GM19468 (cell line): ENCODE data around the gene CUL2.
"Not testable (repeated sequence)": the region's sequence is repeated elsewhere in the genome, so short reads cannot be mapped to it uniquely, and the experiment has no call there.

Source experiments
- ATAC-seq: cut with Tn5 transposase; IDR thresholded peaks from one replicate; pipeline ENCODE4 v1.9.1; 2021; ENCODE audit warnings: mild to moderate bottlenecking, moderate library complexity, moderate number of reproducible peaks; ENCODE audit not compliant: unreplicated experiment; ENCODE audit errors: extremely low read depth

CUL2 gene

DNA sequence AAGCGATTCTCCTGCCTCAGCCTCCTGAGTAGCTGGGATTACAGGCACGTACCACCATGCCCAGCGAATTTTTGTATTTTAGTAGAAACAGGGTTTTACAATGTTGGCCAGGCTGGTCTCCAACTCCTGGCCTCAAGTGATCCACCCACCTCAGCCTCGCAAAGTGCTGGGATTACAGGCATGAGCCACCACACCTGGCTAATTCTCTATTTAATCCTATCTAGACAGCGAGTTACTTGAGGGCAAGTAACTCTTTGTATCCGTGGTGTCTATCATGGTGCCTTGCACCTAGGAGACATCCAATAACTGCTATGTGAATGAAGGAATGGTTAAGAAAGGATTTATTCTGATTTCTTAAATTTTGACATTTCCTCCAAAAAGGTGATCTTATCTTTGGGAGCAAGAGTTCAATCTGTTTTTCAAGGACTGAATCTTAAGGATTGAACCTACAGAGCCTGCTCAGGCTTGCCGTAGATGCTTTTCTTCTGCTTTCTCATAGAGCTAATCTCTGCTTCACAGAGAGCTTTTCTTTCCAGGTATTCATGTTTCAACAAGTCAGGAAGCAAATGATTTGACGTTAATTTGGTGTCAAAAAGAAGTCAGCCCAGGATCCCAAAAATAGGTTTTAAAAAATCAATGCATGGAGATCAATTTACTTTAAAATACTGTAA is 101.6 kb downstream of the CUL2 start:
- ATAC-seq, result no peak

DNA sequence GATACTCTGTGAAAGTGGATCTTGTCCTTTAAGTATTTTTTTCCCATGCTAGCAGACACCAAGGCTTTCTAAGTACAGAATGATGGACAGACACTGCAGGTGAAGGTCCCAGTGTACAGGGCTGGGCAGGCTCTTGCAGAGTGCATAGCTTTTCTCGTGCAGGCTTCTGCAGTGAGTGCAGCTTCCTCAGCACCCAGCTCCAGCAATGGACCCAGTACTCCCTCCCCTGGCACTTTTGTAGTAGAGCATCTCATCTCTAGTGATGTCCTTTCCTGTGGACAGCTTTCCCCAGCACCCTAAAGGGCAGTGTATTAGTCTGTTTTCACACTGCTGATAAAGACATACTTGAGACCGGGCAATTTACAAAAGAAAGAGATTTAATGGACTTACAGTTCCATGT is 104.3 kb downstream of the CUL2 start:
- ATAC-seq, result no peak

DNA sequence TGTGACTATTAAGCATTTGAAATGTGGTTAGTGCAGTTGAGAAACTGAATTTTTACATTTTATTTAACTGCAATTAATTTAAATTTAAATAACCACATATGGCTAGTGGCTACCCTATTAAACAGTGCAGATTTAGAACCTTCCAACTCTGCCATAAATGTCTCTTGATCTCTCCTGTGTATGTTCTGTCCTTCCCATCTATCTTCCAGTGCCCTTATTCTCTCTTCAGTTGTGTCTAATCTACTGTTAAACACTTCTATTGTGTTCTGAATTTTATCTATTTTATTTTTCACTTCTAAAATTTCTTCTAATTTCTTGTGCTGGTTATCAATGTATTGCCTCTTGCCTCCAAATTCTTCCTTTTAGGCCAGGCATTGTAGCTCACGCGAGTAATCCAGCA is 105.0 kb downstream of the CUL2 start:
- no peak for ATAC-seq

DNA sequence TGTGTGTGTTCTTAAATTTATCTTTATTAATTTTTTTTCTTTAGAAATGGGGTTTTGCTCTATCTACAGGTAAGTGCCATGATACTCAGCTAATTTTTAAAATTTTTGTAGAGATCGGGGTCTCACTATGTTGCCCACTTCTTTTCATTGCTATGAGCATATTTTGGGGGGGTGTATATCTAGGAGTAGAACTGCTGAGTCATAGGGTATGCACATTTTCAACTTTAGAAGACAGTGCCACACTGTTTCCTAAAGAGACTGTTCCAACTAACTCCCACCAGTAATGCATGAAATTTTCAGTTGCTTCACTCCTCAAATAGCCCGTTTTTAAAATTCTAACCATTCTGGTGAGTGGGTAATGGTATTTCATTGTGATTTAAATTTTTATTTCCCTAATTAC is 108.3 kb downstream of the CUL2 start:
- ATAC-seq, result no peak

DNA sequence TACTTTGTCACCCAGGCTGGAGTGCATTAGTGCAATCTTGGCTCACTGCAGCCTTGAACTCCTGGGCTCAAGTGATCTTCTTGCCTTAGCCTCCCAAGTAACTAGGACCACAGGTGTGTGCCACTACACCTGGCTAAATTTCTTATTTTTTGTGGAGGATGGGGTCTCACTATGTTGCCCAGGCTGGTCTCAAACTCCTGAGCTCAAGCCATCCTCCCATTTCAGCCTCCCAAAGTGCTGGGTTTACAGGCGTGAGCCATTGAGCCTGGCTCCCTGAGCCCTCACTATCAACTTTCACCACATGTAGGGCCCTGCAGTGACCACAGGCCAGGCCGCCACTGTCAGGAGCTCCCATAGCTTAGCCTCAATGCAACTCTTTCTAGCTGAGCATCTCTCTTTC is 110.2 kb downstream of the CUL2 start:
- ATAC-seq, result no peak

DNA sequence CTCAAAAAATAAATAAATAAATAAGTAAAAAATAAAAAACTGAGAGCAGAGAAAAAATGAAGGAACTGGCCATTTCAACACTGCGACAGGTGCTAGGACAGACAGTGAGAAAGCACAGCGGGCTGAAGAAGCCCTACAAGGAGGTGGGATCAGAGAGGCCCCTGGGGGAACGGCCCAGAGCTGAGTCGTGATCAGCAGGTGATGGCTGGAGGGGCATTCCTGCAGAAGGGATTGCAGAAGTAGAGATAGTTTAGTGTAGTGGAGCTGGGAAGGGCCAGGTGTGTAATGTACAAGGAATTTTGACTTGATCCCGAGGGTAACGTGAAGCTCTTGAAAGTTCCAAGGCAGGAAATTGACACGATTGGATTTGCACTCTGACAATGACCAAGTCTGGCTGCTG is 112.1 kb downstream of the CUL2 start:
- no peak for ATAC-seq

DNA sequence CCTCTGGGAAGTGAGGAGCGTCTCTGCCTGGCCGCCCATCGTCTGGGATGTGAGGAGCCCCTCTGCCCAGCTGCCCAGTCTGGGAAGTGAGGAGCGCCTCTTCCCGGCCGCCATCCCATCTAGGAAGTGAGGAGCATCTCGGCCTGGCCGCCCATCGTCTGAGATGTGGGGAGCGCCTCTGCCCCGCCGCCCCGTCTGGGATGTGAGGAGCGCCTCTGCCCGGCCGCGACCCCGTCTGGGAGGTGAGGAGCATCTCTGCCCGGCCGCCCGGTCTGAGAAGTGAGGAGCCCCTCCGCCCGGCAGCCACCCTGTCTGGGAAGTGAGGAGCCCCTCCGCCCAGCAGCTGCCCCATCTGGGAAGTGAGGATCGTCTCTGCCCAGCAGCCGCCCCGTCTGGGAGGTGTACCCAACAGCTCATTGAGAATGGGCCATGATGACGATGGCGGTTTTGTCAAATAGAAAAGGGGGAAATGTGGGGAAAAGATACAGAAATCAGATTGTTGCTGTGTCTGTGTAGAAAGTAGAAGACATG is 113.7 kb downstream of the CUL2 start:
- not testable (repeated sequence) for ATAC-seq

DNA sequence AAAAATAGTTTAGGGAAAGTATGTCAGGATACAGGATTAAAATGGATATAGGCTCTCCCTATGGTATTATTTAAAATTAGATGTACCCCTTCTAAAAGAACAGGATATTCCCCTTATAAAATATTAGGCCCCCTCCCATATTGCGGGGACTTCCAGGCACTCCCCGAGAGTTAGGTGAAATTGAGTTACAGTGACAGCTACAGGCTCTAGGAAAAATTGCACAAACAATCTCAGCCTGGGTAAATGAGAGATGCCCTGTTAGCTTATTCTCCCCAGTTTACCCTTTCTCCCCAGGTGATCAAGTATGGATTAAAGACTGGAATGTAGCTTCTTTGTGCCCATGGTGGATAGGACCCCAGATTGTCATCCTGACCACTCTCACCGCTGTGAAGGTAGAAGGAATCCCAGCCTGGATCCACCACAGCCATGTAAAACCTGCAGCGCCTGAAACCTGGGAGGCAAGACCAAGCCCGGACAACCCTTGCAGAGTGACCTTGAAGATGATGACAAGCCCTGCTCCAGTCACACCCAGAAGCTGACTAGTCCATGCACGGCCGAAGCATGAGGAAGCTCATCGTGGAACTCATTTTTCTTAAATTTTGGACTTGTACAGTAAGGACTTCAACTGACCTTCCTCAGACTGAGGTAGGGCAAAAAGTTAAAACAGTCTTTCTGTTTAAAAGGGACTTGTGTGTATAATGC is 115.6 kb downstream of the CUL2 start:
- ATAC-seq, result not testable (repeated sequence)

DNA sequence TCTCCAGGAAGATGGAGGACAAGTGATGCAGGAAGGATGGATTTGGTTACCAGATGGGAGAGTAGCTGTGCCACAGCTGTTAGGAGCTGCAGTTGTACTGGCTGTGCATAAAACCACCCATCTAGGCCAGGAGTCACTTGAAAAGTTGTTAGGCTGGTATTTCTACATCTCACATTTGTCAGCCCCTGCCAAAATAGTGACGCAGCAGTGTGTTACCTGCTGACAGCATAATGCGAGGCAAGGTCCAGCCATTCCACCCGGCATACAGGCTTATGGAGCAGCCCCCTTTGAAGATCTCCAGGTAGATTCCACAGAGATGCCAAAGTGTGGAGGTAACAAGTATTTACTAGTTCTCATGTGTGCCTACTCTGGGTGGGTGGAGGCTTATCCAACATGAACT is 116.4 kb downstream of the CUL2 start:
- ATAC-seq, result not testable (repeated sequence)

DNA sequence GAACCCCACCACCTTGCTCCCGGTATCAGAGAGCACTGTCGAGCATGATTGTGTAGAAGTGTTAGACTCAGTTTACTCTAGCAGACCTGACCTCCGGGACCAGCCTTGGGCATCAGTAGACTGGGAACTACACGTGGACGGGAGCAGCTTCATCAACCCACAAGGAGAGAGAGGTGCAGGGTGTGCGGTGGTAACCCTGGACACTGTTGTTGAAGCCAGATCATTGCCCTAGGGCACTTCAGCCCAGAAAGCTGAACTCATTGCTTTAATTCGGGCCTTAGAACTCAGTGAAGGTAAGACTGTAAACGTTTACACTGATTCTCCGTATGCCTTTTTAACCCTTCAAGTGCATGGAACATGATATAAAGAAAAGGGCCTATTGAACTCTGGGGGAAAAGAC is 117.0 kb downstream of the CUL2 start:
- not testable (repeated sequence) for ATAC-seq

DNA sequence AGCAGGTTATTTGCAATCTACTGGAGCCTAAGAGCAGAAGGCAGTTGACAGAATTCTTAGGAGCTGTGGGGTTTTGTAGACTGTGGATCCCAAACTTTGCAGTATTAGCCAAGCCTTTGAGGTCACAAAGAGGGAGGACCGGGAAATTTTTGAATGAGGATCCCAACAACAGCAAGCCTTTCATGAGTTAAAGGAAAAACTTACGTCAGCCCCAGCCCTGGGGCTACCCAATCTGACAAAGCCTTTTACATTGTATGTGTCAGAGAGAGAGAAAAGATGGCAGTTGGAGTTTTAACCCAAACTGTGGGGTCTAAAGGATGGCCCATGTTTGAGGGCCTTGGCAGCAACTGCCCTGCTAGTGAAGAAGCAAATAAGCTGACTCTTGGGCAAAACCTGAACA is 117.5 kb downstream of the CUL2 start:
- not testable (repeated sequence) for ATAC-seq

DNA sequence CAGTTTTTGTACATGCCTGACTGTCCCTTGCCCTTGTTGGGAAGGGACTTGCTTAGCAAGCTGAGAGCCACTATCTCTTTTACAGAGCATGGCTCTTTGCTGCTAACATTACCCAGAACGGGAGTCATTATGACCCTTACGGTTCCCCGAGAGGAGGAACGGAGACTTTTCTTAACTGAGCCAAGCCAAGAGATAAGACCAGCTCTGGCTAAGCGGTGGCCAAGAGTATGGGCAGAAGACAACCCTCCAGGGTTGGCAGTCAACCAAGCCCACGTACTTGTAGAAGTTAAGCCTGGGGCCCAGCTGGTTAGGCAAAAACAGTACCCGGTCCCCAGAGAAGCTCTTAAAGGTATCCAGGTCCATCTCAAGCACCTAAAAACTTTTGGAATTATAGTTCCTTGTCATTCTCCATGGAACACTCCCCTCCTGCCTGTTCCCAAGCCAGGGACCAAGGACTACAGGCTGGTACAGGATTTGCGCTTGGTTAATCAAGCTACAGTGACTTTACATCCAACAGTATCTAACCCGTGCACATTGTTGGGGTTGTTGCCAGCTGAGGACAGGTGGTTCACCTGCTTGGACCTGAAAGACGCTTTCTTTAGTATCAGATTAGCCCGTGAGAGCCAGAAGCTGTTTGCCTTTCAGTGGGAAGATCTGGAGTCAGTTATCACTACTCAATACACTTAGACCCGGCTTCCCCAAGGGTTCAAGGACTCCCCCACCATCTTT is 118.4 kb downstream of the CUL2 start:
- not testable (repeated sequence) for ATAC-seq

DNA sequence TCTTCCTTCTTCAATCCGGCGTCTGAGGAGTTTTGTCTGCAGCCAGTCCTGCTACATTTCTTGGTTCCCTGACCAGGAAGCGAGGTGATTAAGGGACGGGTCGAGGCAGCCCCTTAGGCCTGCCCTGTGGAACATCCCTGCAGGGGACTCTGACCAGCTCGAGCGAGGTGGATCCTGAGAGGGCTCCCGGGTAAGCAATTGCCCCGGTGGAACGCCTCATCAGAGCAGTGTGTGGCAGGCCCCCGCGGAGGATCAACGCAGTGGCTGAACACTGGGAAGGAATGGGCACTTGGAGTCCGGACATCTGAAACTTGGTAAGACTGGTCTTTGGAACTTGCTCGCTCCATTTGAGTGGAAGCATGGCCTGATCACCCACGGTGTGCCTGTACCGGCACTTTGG is 121.0 kb downstream of the CUL2 start:
- ATAC-seq, result no peak

DNA sequence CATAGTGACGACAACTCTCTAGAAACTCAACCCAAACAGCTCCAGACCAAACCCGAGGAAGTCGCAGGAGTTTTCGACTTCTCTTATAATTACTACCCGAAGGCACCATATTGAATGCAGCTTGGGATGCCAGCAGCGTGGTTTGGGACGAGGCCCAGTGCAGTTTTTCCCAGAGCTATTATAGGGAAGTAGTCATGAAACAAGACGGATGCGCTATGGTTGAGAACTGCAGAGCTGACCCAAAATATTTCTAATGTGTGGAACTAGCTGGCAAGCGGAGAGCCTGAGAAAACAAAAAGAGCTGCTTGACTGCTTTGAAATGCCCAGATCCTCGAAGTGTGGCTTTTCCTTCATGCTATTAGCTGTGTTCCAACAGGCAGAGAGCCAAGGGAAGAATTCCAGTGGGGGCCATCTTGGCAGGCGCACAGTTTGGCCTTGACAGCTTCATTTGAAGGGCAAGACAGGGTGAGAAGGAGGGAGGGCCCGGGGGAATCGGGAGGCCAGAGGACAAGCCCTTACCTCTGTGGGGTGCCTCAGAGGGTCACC is 122.7 kb downstream of the CUL2 start:
- ATAC-seq, result no peak

DNA sequence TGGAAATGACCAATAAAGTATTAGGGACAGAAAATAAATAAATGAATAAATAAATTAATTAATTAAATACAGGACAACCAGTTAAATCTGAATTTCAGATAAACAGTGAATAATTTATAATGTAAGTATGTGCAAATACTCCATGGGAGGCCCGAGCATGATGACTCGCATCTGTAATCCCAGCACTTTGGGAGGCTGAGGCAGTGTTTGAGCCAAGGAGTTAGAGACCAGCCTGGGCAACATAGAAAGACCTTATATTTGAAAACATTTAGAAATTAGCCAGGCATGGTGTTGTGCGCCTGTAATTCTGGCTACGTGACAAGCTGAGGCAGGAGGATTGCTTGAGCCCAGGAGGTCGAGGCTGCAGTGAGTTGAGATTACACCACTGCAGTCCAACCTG is 123.7 kb downstream of the CUL2 start:
- ATAC-seq, result no peak

DNA sequence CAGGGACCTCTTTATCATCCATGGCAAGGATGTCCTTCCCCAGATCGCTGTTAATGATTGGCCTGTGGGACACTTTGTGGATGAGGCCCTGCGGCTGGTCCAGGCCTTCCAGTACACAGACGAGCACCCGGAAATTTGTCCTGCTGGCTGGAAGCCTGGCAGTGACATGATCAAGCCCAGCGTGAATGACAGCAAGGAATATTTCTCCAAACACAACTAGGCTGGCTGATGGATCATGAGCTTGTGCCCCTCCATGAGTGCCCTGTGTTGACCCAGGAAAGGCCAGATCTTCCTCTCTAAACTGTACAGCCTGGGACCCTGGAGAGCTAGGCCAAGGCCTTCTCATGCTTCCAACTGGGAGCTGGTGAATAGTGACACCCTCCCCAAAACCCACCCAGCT is 124.1 kb downstream of the CUL2 start:
- no peak for ATAC-seq

DNA sequence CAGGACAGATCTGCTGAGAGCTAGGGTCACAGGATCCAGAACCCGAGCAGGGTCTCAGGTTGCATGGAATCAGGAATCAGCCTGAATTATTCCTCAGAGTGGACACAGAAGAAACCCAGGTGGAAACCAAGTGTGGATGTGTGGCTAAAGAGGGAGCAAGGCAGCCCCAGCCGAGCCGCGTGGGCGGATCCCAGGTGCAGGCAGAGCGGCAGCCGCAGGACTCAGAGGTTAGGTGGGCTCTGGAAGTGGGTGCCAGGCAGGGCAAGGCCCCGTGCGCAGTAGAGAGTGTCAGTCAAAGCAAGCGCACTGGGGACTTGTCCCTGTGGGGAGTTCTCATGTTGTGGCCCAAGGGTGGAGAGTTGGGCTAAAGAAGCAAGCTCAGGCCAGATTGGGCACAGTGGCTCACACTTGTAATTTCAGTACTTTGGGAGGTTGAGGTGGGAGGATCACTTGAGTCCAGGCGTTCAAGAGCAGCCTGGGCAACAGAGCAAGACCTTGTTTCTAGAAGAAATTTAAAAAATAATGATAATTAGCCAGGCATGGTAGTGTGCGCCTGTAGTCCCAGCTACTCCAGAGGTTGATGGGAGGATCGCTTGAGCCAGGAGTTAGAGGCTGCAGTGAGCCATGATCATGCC is 125.9 kb downstream of the CUL2 start:
- no peak for ATAC-seq

DNA sequence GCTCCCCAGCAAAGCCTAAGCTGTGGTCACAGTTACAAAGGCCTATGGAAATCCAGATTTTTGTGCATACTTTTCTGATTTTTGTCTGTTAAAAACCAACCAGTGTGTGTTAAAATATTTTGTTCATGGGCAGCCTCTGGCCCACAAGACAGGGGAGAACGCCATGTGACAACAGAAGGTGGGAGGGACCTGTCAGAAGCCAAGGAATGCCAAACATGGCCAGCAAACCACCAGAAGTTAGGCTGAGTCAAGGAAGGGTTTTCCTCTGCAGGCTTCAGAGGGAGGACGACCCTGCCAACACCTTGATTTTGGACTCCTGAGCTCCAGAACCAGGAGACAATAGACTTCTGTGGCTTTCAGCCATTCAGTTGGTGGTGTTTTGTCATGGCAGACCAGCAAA is 127.3 kb downstream of the CUL2 start:
- no peak for ATAC-seq

DNA sequence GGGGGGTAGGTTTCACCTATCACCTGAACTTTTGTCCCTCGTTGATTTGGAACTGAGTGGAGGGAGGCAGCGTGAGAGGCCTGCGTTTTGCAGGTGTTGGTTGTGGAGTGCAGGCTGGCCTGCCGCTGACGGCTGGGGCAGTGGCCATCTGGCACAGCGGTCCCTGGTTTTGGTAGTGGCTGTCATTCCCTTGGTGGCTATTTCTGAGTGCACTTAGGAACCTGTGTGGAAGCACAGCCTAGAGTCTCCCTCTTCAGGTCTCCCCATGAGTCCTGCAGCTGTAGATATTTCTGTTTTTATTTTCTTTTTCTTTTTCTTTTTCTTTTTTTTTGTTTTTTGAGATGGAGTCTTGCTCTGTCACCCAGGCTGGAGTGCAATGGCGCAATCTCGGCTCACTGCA is 129.2 kb downstream of the CUL2 start:
- no peak for ATAC-seq

DNA sequence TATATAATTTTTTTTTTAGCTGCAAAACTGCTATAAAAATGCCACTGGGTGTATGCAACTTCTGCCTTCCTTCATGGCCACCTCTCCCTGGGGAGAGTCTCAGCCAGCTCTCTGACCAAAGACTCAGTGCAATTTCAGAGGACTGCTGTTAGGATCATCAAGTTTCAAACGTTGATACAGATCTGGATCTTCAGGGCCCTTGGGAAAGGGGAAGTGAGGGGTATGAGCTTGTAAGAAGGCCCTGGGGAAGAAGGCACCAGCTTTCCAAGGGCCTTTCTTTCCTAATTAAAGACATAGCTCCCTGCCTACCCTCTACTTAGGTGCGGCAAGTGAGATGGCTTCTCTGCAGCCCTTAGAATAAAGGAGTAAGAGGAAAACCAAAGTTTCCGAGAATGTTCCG is 130.4 kb downstream of the CUL2 start:
- no peak for ATAC-seq
